ENCODE results near the gene AK5.

The AK5 gene

GRCh38 chr1:77350012-77350770 is 68.4 kb downstream of the AK5 start:
- DNase-seq (ENCODE audit: low spot score): no peak

- no peak for DNase-seq (ENCODE audit: low spot score)
Observed at GRCh38 chr1:77354536-77354935, 72.7 kb downstream of the AK5 start.

- DNase-seq (ENCODE audit: low spot score): no peak
Observed at GRCh38 chr1:77355010-77355409, 73.2 kb downstream of the AK5 start.

- no peak for DNase-seq (ENCODE audit: low spot score)
Observed at GRCh38 chr1:77356136-77356535, 74.3 kb downstream of the AK5 start.

- DNase-seq (ENCODE audit: low spot score): no peak
Observed at GRCh38 chr1:77360256-77360655, 78.4 kb downstream of the AK5 start.

GRCh38 chr1:77361621-77362020 is 79.8 kb downstream of the AK5 start:
- no peak for DNase-seq (ENCODE audit: low spot score)

GRCh38 chr1:77370161-77370560 is 88.3 kb downstream of the AK5 start:
- DNase-seq (ENCODE audit: low spot score): no peak

GRCh38 chr1:77370583-77371306 is 88.9 kb downstream of the AK5 start:
- no peak for DNase-seq (ENCODE audit: low spot score)

GRCh38 chr1:77371396-77371795 is 89.6 kb downstream of the AK5 start:
- no peak for DNase-seq (ENCODE audit: low spot score)

GRCh38 chr1:77373702-77374101 is 91.9 kb downstream of the AK5 start:
- no peak for DNase-seq (ENCODE audit: low spot score)

- no peak for DNase-seq (ENCODE audit: low spot score)
Observed at GRCh38 chr1:77375541-77375940, 93.7 kb downstream of the AK5 start.

GRCh38 chr1:77375990-77376389 is 94.2 kb downstream of the AK5 start:
- DNase-seq (ENCODE audit: low spot score): no peak

- DNase-seq (ENCODE audit: low spot score): no peak
Observed at GRCh38 chr1:77378723-77379535, 97.1 kb downstream of the AK5 start.

- DNase-seq (ENCODE audit: low spot score): no peak
Observed at GRCh38 chr1:77382366-77382765, 100.5 kb downstream of the AK5 start.

- DNase-seq (ENCODE audit: low spot score): no peak
Observed at GRCh38 chr1:77383236-77383635, 101.4 kb downstream of the AK5 start.

- no peak for DNase-seq (ENCODE audit: low spot score)
Observed at GRCh38 chr1:77385551-77385950, 103.7 kb downstream of the AK5 start.

- no peak for DNase-seq (ENCODE audit: low spot score)
Observed at GRCh38 chr1:77386276-77386675, 104.5 kb downstream of the AK5 start.

- DNase-seq (ENCODE audit: low spot score): no peak
Observed at GRCh38 chr1:77387553-77387952, 105.7 kb downstream of the AK5 start.

- no peak for DNase-seq (ENCODE audit: low spot score)
Observed at GRCh38 chr1:77388661-77389060, 106.8 kb downstream of the AK5 start.

- DNase-seq (ENCODE audit: low spot score): no peak
Observed at GRCh38 chr1:77392486-77392885, 110.7 kb downstream of the AK5 start.

- DNase-seq (ENCODE audit: low spot score): no peak
Observed at GRCh38 chr1:77394166-77394565, 112.3 kb downstream of the AK5 start.

GRCh38 chr1:77395051-77395450 is 113.2 kb downstream of the AK5 start:
- no peak for DNase-seq (ENCODE audit: low spot score)

GRCh38 chr1:77398152-77398551 is 116.3 kb downstream of the AK5 start:
- no peak for DNase-seq (ENCODE audit: low spot score)

Data from CD4-positive, alpha-beta T cell treated with Interleukin-15 for 4 hours (primary cell).